K562 (cell line): ENCODE measurements around the gene ANAPC16. TPM values are rescaled to one million over a fixed set of nuclear protein-coding genes. Genes with fewer than 3 reads are reported as not detected.

Source experiments
- BHLHE40 ChIP-seq: IDR thresholded peaks from 2 replicates; pipeline ENCODE4 v1.6.1; 2011; ENCODE audit warnings: low read length, improper control_type of control experiment
- CBX5 ChIP-seq: IDR thresholded peaks from 2 replicates; pipeline ENCODE4 v1.6.1; 2014; ENCODE audit warnings: low read depth, borderline replicate concordance
- CC2D1A ChIP-seq: fragments of 450-650 bp; IDR thresholded peaks from 2 replicates; pipeline ENCODE4 v1.6.1; 2017; ENCODE audit warnings: mild to moderate bottlenecking
- EP300 ChIP-seq: IDR thresholded peaks from 2 replicates; pipeline ENCODE4 v1.6.1; 2012; ENCODE audit warnings: low read length, improper control_type of control experiment
- ESRRA ChIP-seq: fragments of 450-650 bp; IDR thresholded peaks from 2 replicates; pipeline ENCODE4 v1.6.1; 2014; ENCODE audit warnings: low read depth, mild to moderate bottlenecking, moderate library complexity, borderline replicate concordance
- FOXM1 ChIP-seq, 2 experiments: fragments of 450-650 bp in 1 of 2; sonication (generic) in 1 of 2; formaldehyde crosslinking in 1 of 2; IDR thresholded peaks; 2 replicates each; pipeline versions ENCODE4 v1.6.1 to v1.9.0; 2017 to 2022; ENCODE audit warnings: low read depth in 2 of 2, mild to moderate bottlenecking in 2 of 2, missing genetic modification reagents in 1 of 2, moderate library complexity in 1 of 2
- HEY1 ChIP-seq: fragments of 250-450 bp; sonication (Bioruptor Pico); IDR thresholded peaks from 2 replicates; pipeline ENCODE4 v1.5.0; 2020; ENCODE audit warnings: mild to moderate bottlenecking, moderate library complexity, borderline replicate concordance
- L3MBTL2 ChIP-seq: fragments of 450-650 bp; IDR thresholded peaks from 2 replicates; pipeline ENCODE4 v1.6.1; 2016; ENCODE audit warnings: mild to moderate bottlenecking, moderate library complexity
- PHB2 ChIP-seq: fragments of 450-650 bp; IDR thresholded peaks from 2 replicates; pipeline ENCODE4 v1.6.1; 2017; ENCODE audit warnings: low read depth
- RCOR1 ChIP-seq, 2 experiments: IDR thresholded peaks; 2 replicates each; pipeline ENCODE4 v1.6.1; 2012; ENCODE audit warnings: low read depth in 2 of 2, low read length in 2 of 2, borderline replicate concordance in 1 of 2, improper control_type of control experiment in 1 of 2
- SMARCA5 ChIP-seq: fragments of 450-650 bp; IDR thresholded peaks from 2 replicates; pipeline ENCODE4 v1.6.1; 2016
- TCF3 ChIP-seq: sonication (generic); formaldehyde crosslinking; IDR thresholded peaks from 2 replicates; pipeline ENCODE4 v1.4.0; 2020; ENCODE audit warnings: mild to moderate bottlenecking, missing genetic modification reagents
- ZNF444 ChIP-seq: fragments of 250-450 bp; sonication (Bioruptor Pico); IDR thresholded peaks from 2 replicates; pipeline ENCODE4 v1.4.0; 2020; ENCODE audit warnings: mild to moderate bottlenecking, moderate library complexity
- ZNF766 ChIP-seq: fragments of 200-800 bp; sonication (Bioruptor generic); conservative IDR thresholded peaks from 2 replicates; pipeline ENCODE4 v1.6.1; 2016; ENCODE audit warnings: missing genetic modification characterization, missing compliant biosample characterization
- polyA plus RNA-seq, 8 experiments: library from polyadenylated mRNA; depleted of rRNA in 4 of 8; stranded (reverse) in 5 of 8; unstranded in 3 of 8; fragments of >200 nt; fragmentation: Nextera tagmentation in 2 of 8; fragmentation: Illumina TruSeq in 1 of 8; extraction: Ambion mirVana in 2 of 8; extraction: Trizol in 1 of 8; gene quantifications; 2 replicates each; pipeline versions ENCODE4 v1.2.1 to v1.2.3, GENCODE V29; 2011 to 2014; ENCODE audit warnings: inconsistent platforms in 1 of 8, missing spikeins in 1 of 8
- total RNA-seq, 7 experiments: library from RNA; depleted of rRNA in 6 of 7; stranded (reverse); fragments of >200 nt in 6 of 7; fragmentation: Illumina TruSeq in 2 of 7; extraction: Trizol in 2 of 7; gene quantifications; 2 replicates each; pipeline versions ENCODE4 v1.2.1 to v1.2.3, GENCODE V29; 2011 to 2021; ENCODE audit warnings: low replicate concordance in 1 of 7
- TF ChIP-seq, protein P1 (sequence below), 2 experiments: fragments of 450-650 bp; IDR thresholded peaks; 2 replicates each; pipeline ENCODE4 v1.6.1; 2016; ENCODE audit warnings: mild to moderate bottlenecking in 2 of 2, borderline replicate concordance in 1 of 2, low read depth in 1 of 2, moderate library complexity in 1 of 2
- TF ChIP-seq, protein P2 (sequence below): sonication (generic); formaldehyde crosslinking; IDR thresholded peaks from 2 replicates; pipeline ENCODE4 v1.9.0; 2022; ENCODE audit warnings: mild to moderate bottlenecking, missing genetic modification reagents

The ANAPC16 gene
- total and polyA plus RNA-seq, 9 of the 15 experiments (the other 6 are each of a cell fraction or from before 2014, with no cell fraction given) = 42.6 to 208 (median 108) TPM

DNA sequence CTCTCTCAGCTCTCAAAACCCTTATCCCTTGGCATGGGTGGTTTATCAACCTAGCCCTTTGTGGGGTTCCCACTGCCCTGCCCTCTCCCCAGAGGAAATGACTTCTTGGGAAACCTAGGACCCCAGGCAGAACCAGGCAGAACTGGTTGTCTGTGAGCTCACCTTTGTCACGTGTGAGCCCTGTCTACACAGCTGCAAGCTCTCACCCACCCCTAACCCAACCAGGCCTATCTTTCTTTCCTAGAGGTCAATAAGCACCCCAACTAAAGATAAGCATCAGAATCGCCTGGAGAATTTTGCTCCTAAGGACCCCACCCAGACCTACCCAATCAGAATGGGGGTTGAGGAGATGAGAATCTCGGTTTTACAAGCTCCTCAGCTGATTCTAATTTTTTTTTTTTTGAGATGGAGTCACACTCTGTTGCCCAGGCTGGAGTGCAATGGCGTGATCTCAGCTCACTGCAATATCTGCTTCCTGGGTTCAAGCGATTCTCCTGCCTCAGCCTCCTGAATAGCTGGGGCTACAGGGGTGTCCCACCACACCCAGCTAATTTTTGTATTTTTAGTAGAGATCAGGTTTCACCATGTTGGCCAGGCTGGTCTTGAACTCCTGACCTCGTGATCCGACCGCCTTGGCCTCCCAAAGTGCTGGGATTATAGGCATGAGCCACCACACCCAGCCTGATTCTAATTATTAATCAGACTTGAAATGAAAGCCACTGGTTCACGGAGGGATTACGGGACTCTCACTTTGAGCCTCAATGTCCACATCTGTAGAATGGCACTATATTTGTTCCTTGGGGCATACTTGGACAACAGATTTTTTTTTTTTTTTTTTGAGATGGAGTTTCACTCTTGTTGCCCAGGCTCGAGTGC, 50.4 kb downstream of the ANAPC16 start (continued):
- TF ChIP-seq, protein P1, sequence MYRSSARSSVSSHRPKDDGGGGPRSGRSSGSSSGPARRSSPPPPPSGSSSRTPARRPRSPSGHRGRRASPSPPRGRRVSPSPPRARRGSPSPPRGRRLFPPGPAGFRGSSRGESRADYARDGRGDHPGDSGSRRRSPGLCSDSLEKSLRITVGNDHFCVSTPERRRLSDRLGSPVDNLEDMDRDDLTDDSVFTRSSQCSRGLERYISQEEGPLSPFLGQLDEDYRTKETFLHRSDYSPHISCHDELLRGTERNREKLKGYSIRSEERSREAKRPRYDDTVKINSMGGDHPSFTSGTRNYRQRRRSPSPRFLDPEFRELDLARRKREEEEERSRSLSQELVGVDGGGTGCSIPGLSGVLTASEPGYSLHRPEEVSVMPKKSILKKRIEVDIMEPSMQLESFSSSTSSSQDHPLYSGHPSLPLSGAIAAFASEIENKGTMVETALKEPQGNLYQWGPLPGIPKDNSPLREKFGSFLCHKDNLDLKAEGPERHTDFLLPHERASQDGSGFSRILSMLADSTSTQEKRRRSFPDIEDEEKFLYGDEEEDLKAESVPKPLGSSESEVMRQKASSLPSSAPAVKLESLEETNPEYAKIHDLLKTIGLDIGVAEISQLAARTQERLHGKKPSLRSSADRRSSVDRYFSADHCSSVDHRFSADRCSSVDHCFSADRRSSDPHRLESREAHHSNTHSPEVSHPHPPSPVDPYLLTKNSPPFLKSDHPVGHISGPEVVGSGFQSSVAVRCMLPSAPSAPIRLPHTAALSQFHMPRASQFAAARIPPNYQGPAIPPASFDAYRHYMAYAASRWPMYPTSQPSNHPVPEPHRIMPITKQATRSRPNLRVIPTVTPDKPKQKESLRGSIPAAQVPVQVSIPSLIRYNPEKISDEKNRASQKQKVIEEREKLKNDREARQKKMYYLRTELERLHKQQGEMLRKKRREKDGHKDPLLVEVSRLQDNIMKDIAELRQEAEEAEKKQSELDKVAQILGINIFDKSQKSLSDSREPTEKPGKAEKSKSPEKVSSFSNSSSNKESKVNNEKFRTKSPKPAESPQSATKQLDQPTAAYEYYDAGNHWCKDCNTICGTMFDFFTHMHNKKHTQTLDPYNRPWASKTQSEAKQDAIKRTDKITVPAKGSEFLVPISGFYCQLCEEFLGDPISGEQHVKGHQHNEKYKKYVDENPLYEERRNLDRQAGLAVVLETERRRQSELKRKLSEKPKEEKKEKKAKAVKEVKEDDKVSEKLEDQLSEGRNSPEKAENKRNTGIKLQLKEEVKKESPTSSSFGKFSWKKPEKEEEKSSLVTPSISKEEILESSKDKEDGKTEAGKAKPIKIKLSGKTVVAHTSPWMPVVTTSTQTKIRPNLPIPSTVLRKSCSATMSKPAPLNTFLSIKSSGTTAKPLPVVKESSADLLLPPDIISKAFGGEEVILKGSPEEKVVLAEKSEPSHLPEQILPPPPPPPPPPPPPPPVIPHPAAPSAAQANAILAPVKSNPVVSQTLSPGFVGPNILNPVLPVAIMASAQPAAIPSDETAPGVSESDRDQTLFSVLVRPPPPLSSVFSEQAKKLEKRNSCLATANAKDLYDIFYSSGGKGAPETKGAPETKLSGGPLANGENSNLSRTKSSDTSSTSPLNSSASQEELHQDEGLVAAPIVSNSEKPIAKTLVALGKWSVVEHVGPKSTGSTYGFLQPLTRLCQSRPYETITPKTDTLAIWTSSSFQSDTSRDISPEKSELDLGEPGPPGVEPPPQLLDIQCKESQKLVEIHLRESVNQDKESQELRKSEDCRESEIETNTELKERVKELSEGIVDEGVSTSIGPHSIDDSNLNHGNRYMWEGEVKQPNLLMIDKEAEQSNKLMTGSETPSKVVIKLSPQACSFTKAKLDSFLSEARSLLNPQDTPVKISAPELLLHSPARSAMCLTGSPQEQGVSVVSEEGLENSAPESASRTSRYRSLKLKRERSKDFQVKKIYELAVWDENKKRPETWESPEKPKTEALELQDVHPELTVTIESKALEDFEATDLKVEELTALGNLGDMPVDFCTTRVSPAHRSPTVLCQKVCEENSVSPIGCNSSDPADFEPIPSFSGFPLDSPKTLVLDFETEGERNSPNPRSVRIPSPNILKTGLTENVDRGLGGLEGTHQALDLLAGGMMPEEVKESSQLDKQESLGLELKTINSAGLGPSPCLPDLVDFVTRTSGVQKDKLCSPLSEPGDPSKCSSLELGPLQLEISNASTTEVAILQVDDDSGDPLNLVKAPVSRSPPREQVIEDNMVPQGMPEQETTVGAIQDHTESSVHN (IDR thresholded peaks at IDR 0.05; ENCODE audit: borderline replicate concordance in 1 of 2, low read depth in 1 of 2) = 0 out of 4 replicates have a peak, but pooled peaks of 1 of the 2 experiments have one; percentile 29
- TF ChIP-seq BHLHE40 (peak; percentile 82), SMARCA5 (peak; percentile 98), TCF3 (CRISPR knock-in tag) (0 out of 2 replicates have a peak, but pooled peaks have one; percentile 11), ZNF766 (CRISPR knock-in tag) (peak; percentile 52; the same call in 1 of the 2 replicates), FOXM1 (IDR thresholded peaks at IDR 0.05; ENCODE audit: low read depth) (0 out of 2 replicates have a peak, but pooled peaks have one; percentile 13), FOXM1 (CRISPR knock-in tag; IDR thresholded peaks at IDR 0.05; ENCODE audit: low read depth) (no peak), PHB2 (0 out of 2 replicates have a peak, but pooled peaks have one; percentile 27), CC2D1A (peak; percentile 54; the same call in 1 of the 2 replicates), EP300 (peak; percentile 38; the same call in 1 of the 2 replicates), ESRRA (peak; percentile 45; the same call in 1 of the 2 replicates), RCOR1 (IDR thresholded peaks at IDR 0.05; ENCODE audit: borderline replicate concordance in 1 of 2, low read depth in 2 of 2, low read length in 2 of 2) (peak in 1 of 2 experiments; percentile 46; a peak in 1 of 4 replicates), CBX5 (no peak), HEY1 (CRISPR knock-in tag) (no peak), L3MBTL2 (peak; percentile 46), ZNF444 (no peak)
- TF ChIP-seq, protein P2, sequence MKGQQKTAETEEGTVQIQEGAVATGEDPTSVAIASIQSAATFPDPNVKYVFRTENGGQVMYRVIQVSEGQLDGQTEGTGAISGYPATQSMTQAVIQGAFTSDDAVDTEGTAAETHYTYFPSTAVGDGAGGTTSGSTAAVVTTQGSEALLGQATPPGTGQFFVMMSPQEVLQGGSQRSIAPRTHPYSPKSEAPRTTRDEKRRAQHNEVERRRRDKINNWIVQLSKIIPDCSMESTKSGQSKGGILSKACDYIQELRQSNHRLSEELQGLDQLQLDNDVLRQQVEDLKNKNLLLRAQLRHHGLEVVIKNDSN (CRISPR knock-in tag) = peak; percentile 64
